ENCODE measurements around the gene VIPR1.

The VIPR1 gene

DNA sequence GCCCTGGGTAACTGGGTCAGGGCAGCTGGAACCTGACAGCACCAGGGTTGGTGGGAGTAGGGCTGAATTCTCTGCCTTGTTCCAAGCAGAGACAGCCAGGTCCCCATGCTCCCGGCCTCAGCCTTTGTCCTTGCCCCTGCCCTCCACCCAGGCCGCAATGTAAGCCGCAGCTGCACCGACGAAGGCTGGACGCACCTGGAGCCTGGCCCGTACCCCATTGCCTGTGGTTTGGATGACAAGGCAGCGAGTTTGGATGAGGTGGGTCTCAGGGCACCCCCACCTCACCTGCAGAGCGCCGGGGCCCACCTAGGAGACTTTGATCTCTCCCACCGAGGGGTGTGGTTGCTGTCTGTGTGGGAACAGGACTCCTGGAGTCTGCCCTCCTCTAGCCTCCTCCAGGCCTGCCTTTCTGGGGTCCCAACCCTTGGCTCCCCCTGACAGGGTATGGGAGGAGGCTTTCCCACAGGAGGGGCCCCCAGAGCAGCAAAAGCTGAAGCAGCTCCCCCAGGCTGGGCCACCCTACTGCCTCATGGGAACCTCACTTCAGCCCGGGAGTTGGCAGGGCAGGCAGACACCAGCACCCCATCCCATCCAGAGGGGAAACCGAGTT is 23.4 kb downstream of the VIPR1 start:
- POLR2A ChIA-PET, result no interaction called here
- CTCF ChIA-PET, result no interaction called here
- TF ChIP-seq ELF4 (IDR thresholded peaks at IDR 0.05) (no peak), FOXM1 (IDR thresholded peaks at IDR 0.05; ENCODE audit: borderline replicate concordance) (no peak), L3MBTL2 (conservative IDR thresholded peaks at IDR 0.05) (no peak), FOXA1 (IDR thresholded peaks at IDR 0.05) (no peak), HDGF (IDR thresholded peaks at IDR 0.05; ENCODE audit: borderline replicate concordance) (no peak), LEF1 (IDR thresholded peaks at IDR 0.05; ENCODE audit: borderline replicate concordance) (no peak), ZNF384 (IDR thresholded peaks at IDR 0.05) (no peak), CTBP1 (IDR thresholded peaks at IDR 0.05; ENCODE audit: borderline replicate concordance) (no peak), ARNT (IDR thresholded peaks at IDR 0.05) (no peak), NFRKB (IDR thresholded peaks at IDR 0.05) (no peak), SP1 (IDR thresholded peaks at IDR 0.05) (no peak), BHLHE40 (IDR thresholded peaks at IDR 0.05; ENCODE audit: borderline replicate concordance) (no peak), TARDBP (IDR thresholded peaks at IDR 0.05) (no peak), SUZ12 (IDR thresholded peaks at IDR 0.05) (no peak)
- TF ChIP-seq, protein P1, sequence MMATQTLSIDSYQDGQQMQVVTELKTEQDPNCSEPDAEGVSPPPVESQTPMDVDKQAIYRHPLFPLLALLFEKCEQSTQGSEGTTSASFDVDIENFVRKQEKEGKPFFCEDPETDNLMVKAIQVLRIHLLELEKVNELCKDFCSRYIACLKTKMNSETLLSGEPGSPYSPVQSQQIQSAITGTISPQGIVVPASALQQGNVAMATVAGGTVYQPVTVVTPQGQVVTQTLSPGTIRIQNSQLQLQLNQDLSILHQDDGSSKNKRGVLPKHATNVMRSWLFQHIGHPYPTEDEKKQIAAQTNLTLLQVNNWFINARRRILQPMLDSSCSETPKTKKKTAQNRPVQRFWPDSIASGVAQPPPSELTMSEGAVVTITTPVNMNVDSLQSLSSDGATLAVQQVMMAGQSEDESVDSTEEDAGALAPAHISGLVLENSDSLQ (IDR thresholded peaks at IDR 0.05), result no peak
- no peak for DNase-seq (ENCODE audit: extremely low spot score)

GRCh38 chr3:42526616-42527367 is 24.3 kb downstream of the VIPR1 start:
- CTCF ChIA-PET, result interaction anchor here (0.5 kb wide), 1 partner anchor 9 kb away, joined by 3 read pairs; no protein-coding TSS in a partner anchor
- no peak for DNase-seq (ENCODE audit: extremely low spot score)
- no peak for TF ChIP-seq LEF1 (IDR thresholded peaks at IDR 0.05; ENCODE audit: borderline replicate concordance)
- TF ChIP-seq ZNF384 (IDR thresholded peaks at IDR 0.05), result no peak
- TF ChIP-seq, protein P1 (IDR thresholded peaks at IDR 0.05), result no peak
- TF ChIP-seq L3MBTL2 (conservative IDR thresholded peaks at IDR 0.05), result no peak
- no peak for TF ChIP-seq FOXA1 (IDR thresholded peaks at IDR 0.05)
- TF ChIP-seq CTBP1 (IDR thresholded peaks at IDR 0.05; ENCODE audit: borderline replicate concordance), result no peak
- no peak for TF ChIP-seq SUZ12 (IDR thresholded peaks at IDR 0.05)
- TF ChIP-seq FOXM1 (IDR thresholded peaks at IDR 0.05; ENCODE audit: borderline replicate concordance), result no peak
- no peak for TF ChIP-seq NFRKB (IDR thresholded peaks at IDR 0.05)
- no peak for TF ChIP-seq BHLHE40 (IDR thresholded peaks at IDR 0.05; ENCODE audit: borderline replicate concordance)
- POLR2A ChIA-PET, result no interaction called here

GRCh38 chr3:42527368-42527917 is 25.0 kb downstream of the VIPR1 start:
- POLR2A ChIA-PET, result no interaction called here
- TF ChIP-seq SUZ12 (IDR thresholded peaks at IDR 0.05) (no peak), HDGF (IDR thresholded peaks at IDR 0.05; ENCODE audit: borderline replicate concordance) (no peak), ARNT (IDR thresholded peaks at IDR 0.05) (no peak), NFRKB (IDR thresholded peaks at IDR 0.05) (no peak), TARDBP (IDR thresholded peaks at IDR 0.05) (no peak), ELF4 (IDR thresholded peaks at IDR 0.05) (no peak), CTBP1 (IDR thresholded peaks at IDR 0.05; ENCODE audit: borderline replicate concordance) (no peak), BHLHE40 (IDR thresholded peaks at IDR 0.05; ENCODE audit: borderline replicate concordance) (no peak), SP1 (IDR thresholded peaks at IDR 0.05) (no peak), ZNF384 (IDR thresholded peaks at IDR 0.05) (no peak), FOXA1 (IDR thresholded peaks at IDR 0.05) (no peak), FOXM1 (IDR thresholded peaks at IDR 0.05; ENCODE audit: borderline replicate concordance) (no peak), LEF1 (IDR thresholded peaks at IDR 0.05; ENCODE audit: borderline replicate concordance) (no peak), FOXK2 (IDR thresholded peaks at IDR 0.05) (no peak)
- TF ChIP-seq, protein P1 (IDR thresholded peaks at IDR 0.05), result no peak
- DNase-seq (ENCODE audit: extremely low spot score), result no peak
- CTCF ChIA-PET, result interaction anchor here (0.5 kb wide), 1 partner anchor 9 kb away, joined by 3 read pairs; no protein-coding TSS in a partner anchor

GRCh38 chr3:42529468-42529867 is 27.0 kb downstream of the VIPR1 start:
- DNase-seq (ENCODE audit: extremely low spot score), result no peak
- TF ChIP-seq, protein P1 (IDR thresholded peaks at IDR 0.05), result no peak
- no peak for TF ChIP-seq FOXK2 (IDR thresholded peaks at IDR 0.05)
- no peak for TF ChIP-seq CTBP1 (IDR thresholded peaks at IDR 0.05; ENCODE audit: borderline replicate concordance)
- POLR2A ChIA-PET, result no interaction called here
- CTCF ChIA-PET, result interaction anchor here (0.7 kb wide), 1 partner anchor 9 kb away, joined by 11 read pairs; no protein-coding TSS in a partner anchor

DNA sequence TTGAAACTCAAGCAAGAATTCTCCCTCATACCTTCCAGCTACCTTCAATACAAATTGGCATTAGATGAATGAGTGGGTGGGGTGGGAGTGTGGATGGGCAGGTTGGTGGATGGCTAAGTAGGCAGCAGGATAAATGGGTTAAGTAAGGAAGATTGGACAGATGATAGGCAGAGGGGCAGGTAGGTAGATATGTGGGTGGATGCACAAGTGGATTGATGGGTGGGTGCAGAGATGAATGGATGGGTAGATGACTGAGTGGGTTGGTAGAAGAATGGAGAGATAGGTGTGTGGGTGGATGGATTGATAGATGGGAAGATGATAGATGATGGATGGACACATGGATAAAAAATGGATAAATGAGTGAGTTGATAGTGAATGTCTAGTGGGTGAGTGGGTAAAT is 27.6 kb downstream of the VIPR1 start:
- ChIA-PET CTCF (no interaction called here), POLR2A (no interaction called here)
- TF ChIP-seq BHLHE40 (IDR thresholded peaks at IDR 0.05; ENCODE audit: borderline replicate concordance) (no peak), ELF4 (IDR thresholded peaks at IDR 0.05) (no peak)
- DNase-seq (ENCODE audit: extremely low spot score), result no peak
